CD4-positive, alpha-beta T cell (primary cell): ENCODE data around the gene DNAH7. TPM values are rescaled to one million over a fixed set of nuclear protein-coding genes. Genes with fewer than 3 reads are reported as not detected.

ENCODE experiments used
- ATAC-seq: fragments of 200-7000 bp; cut with Tn5 transposase; one replicate; pipeline ENCODE4 v1.10.0; 2022; ENCODE audit warnings: mild to moderate bottlenecking; ENCODE audit not compliant: poor library complexity
- CTCF ChIA-PET: fragments of 350-600 bp; sonication (Branson Sonifier 250); formaldehyde crosslinking; loops from one replicate; lab custom pipeline; 2021; ENCODE audit warnings: antibody characterized with exemption, inconsistent platforms; lab: Charles Lee
- POLR2A ChIA-PET: fragments of 350-600 bp; sonication (Branson Sonifier 250); formaldehyde crosslinking; loops from one replicate; lab custom pipeline; 2021; ENCODE audit warnings: antibody characterized with exemption, inconsistent platforms; lab: Charles Lee
- DNase-seq, 14 experiments: peaks; one replicate each; pipeline ENCODE4 v3.0.0-alpha.2; 2013 to 2020; ENCODE audit warnings: mixed read lengths in 2 of 14
- H3K27ac ChIP-seq, 2 donors: one replicate each; pipeline versions ENCODE4 v1.5.1 to v1.7.0; 2013; ENCODE audit warnings: low read length in 2 of 2, low read depth in 1 of 2, mild to moderate bottlenecking in 1 of 2
- H3K27me3 ChIP-seq, 2 experiments: 1 replicate in 1 of 2; 2 replicates in 1 of 2; pipeline versions ENCODE4 v1.6.1 to v1.7.0; 2013; ENCODE audit warnings: low read length in 2 of 2, control low read depth in 1 of 2, mild to moderate bottlenecking in 1 of 2, moderate library complexity in 1 of 2; ENCODE audit not compliant: insufficient read depth in 2 of 2, control insufficient read depth in 1 of 2
- H3K36me3 ChIP-seq: one replicate; pipeline ENCODE4 v1.6.1; 2013; ENCODE audit warnings: low read length, control low read depth; ENCODE audit not compliant: insufficient read depth
- H3K4me1 ChIP-seq: one replicate; pipeline ENCODE4 v1.6.1; 2013; ENCODE audit warnings: low read length, control low read depth; ENCODE audit not compliant: insufficient read depth
- H3K4me3 ChIP-seq: one replicate; pipeline ENCODE4 v1.5.1; 2013; ENCODE audit warnings: mild to moderate bottlenecking, low read length, moderate library complexity
- H3K9me3 ChIP-seq, 2 experiments: 1 replicate in 1 of 2; 2 replicates in 1 of 2; pipeline versions ENCODE4 v1.6.1 to v1.7.0; 2013; ENCODE audit warnings: low read length in 2 of 2, mild to moderate bottlenecking in 2 of 2, control low read depth in 1 of 2, moderate library complexity in 1 of 2; ENCODE audit not compliant: control insufficient read depth in 1 of 2, insufficient read depth in 1 of 2
- H3K27ac Mint-ChIP-seq: one replicate; pipeline ENCODE4 v1.8.0; 2020; ENCODE audit warnings: mixed read lengths
- H3K27me3 Mint-ChIP-seq: one replicate; pipeline ENCODE4 v1.8.0; 2021; ENCODE audit warnings: mixed read lengths
- H3K36me3 Mint-ChIP-seq: one replicate; pipeline ENCODE4 v1.8.0; 2021; ENCODE audit warnings: low read depth, mixed read lengths
- H3K4me1 Mint-ChIP-seq: one replicate; pipeline ENCODE4 v1.8.0; 2021; ENCODE audit warnings: low read depth, mixed read lengths
- H3K4me3 Mint-ChIP-seq: one replicate; pipeline ENCODE4 v1.8.0; 2020; ENCODE audit warnings: mild to moderate bottlenecking, mixed read lengths
- H3K9me3 Mint-ChIP-seq: one replicate; pipeline ENCODE4 v1.8.0; 2020; ENCODE audit warnings: mixed read lengths
- CTCF ChIP-seq: fragments of 200-600 bp; IDR thresholded peaks from one replicate; pipeline ENCODE4 v1.8.0; 2022; ENCODE audit warnings: antibody characterized with exemption, mild to moderate bottlenecking
- intact Hi-C, 2 experiments: fragments of 100-400 bp; cut with DNase I in 1 of 2; cut with micrococcal nuclease in 1 of 2; formaldehyde crosslinking; loops; one replicate each; pipeline versions ENCODE4 v1.15.1 to v1.9.0; 2023 to 2025; cut with DNase I, micrococcal nuclease
- total RNA-seq, 174 experiments: library from RNA in 2 of 174; stranded (reverse) in 2 of 174; gene quantifications; one replicate each; pipeline ENCODE4 v1.2.3 and lab custom pipeline; 2021 to 2026

Gene DNAH7
- total RNA-seq, 2 experiments from 2014 or later, result not detected

GRCh38 chr2:195808189-195808588 lies 260.4 kb downstream of the DNAH7 start:
- Histone ChIP-seq H3K27me3 (no peaks in the 10 kb centered on the region), H3K36me3 (no peaks in the 10 kb centered on the region), H3K4me3 (no peak overlapping the region), H3K27ac (no peak overlapping the region), H3K9me3 (no peaks in the 10 kb centered on the region), H3K4me1 (no peaks in the 10 kb centered on the region)
- ATAC-seq (no peak), DNase-seq (no peak)
- CTCF ChIA-PET, result no interaction called here
- H3K9me3 Mint-ChIP-seq, result no peaks in the 10 kb centered on the region
- intact Hi-C loops, result no loop called here
- no peak for TF ChIP-seq CTCF
- no peak overlapping the region for H3K27ac Mint-ChIP-seq
- peaks cover 10% of the 10 kb centered on the region for H3K27me3 Mint-ChIP-seq
- no peak overlapping the region for H3K4me3 Mint-ChIP-seq
- POLR2A ChIA-PET, result no interaction called here
- no peaks in the 10 kb centered on the region for H3K36me3 Mint-ChIP-seq
- no peaks in the 10 kb centered on the region for H3K4me1 Mint-ChIP-seq

DNA sequence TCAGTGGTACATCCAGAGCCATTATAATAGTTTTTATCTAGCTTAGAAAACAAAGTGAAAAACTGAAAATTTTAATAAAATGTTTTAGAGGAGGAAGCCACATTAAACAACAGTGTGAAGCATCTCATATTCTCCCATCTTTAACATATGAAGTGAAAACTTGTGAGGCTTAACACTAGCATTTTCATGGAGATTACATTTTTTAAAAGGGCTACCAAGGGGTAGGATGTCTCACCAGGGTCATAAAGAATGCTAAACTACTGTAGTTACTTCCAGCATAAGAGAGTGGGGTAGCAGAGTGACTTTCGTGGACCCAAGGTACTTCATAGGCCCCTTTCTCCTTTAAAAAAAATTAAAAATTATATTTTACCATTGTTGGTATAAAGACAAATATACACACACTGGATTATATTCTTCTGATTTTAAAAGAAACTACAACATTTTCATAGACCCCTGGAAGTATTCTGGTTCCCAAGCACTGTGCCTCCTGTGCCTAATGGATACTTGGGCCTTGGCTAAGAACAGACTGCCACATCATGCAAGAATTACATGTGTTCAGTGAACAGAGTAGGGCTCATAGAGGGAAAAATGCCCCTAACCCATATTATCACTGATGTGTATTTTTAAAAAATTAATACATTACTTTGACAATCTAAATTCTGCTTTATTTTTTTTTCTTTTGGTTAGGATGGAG lies 263.2 kb downstream of the DNAH7 start:
- Mint-ChIP-seq H3K27ac (no peak overlapping the region), H3K4me3 (no peak overlapping the region), H3K4me1 (no peaks in the 10 kb centered on the region), H3K36me3 (no peaks in the 10 kb centered on the region), H3K27me3 (no peaks in the 10 kb centered on the region), H3K9me3 (no peaks in the 10 kb centered on the region)
- Histone ChIP-seq H3K4me1 (no peaks in the 10 kb centered on the region), H3K4me3 (no peak overlapping the region), H3K9me3 (no peaks in the 10 kb centered on the region), H3K27ac (no peak overlapping the region), H3K27me3 (no peaks in the 10 kb centered on the region), H3K36me3 (no peaks in the 10 kb centered on the region)
- no peak for ATAC-seq
- POLR2A ChIA-PET, result no interaction called here
- no peak for TF ChIP-seq CTCF
- intact Hi-C loops, result no loop called here
- no peak for DNase-seq
- CTCF ChIA-PET, result no interaction called here

DNA sequence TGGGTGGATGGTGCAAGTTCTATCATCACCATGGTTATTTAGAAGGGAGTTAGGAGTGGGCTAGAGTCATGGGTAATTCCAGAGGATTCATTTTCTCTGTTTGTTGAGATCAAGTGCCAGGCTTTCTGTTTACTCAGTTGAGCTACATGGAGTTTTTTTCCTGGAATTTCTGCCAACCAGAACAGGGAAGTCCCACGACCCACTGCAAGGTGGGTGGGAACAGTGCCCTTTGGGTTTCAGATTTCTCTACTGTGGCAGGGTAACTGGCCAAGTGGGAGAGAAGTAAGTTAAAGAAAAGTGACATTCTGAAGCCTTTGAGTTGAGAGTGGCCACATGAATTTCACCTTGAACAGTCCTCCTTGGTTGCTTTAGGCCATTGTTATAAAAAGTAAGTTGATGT lies 272.8 kb downstream of the DNAH7 start:
- H3K4me3 ChIP-seq, result no peak overlapping the region
- no peak for TF ChIP-seq CTCF
- ChIA-PET CTCF (no interaction called here), POLR2A (no interaction called here)
- peaks cover 0 to 3% of the 10 kb centered on the region in 2 experiments for H3K9me3 ChIP-seq
- H3K27me3 ChIP-seq, result no peaks in the 10 kb centered on the region
- Mint-ChIP-seq H3K27ac (no peak overlapping the region), H3K27me3 (no peaks in the 10 kb centered on the region), H3K4me3 (no peak overlapping the region), H3K4me1 (no peaks in the 10 kb centered on the region), H3K36me3 (no peaks in the 10 kb centered on the region), H3K9me3 (peaks cover 1% of the 10 kb centered on the region)
- no peaks in the 10 kb centered on the region for H3K4me1 ChIP-seq
- ATAC-seq, result no peak
- intact Hi-C loops, result no loop called here
- no peak for DNase-seq
- H3K36me3 ChIP-seq, result no peaks in the 10 kb centered on the region
- H3K27ac ChIP-seq, result no peak overlapping the region
